ENCODE data around the gene TMPRSS6. TPM values are rescaled to one million over a fixed set of nuclear protein-coding genes. Genes with fewer than 3 reads are reported as not detected.

Gene TMPRSS6
- total and polyA plus RNA-seq, 4 donors: 0.09 to 1.0 (median 0.69) TPM

DNA sequence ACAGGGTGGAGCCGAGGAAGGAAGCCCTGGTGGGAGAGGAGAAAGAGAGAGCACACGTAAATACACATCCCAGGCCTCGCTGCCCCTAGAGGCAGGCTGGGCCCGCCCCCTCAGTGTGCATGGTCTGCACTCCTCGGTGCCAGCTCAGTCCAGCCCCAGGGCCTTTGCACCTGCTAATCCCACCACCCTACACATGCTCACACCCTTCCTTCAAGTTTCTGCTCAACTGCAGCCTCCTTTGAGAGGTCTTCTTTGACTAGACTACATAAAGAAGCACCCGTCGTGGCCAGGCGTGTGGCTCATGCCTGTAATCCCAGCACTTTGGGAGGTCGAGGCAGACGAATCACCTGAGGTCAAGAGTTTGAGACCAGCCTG is 34.7 kb upstream of the TMPRSS6 start:
- Histone ChIP-seq H3K4me3 (no peak overlapping the region), H3K4me1 (ENCODE audit: control insufficient read depth in 5 of 5, insufficient read depth in 5 of 5, low read length in 5 of 5) (peaks cover 0 to 3% (median 0%) of the 10 kb centered on the region in 5 donors), H3K27ac (ENCODE audit: low read depth in 1 of 2, low read length in 1 of 2) (no peak overlapping the region), H3K36me3 (ENCODE audit: control insufficient read depth in 4 of 4, insufficient read depth in 4 of 4, low read length in 4 of 4) (no peaks in the 10 kb centered on the region), H3K9ac (ENCODE audit: insufficient read depth in 1 of 2, low read length in 2 of 2) (no peak overlapping the region), H3K9me3 (ENCODE audit: control insufficient read depth in 4 of 4, insufficient read depth in 3 of 4, low read length in 3 of 4) (no peaks in the 10 kb centered on the region), H3K27me3 (ENCODE audit: control insufficient read depth in 3 of 3, insufficient read depth in 3 of 3, low read length in 2 of 3) (peaks cover 0 to 5% (median 0%) of the 10 kb centered on the region in 3 donors)
- TF ChIP-seq, protein P1, sequence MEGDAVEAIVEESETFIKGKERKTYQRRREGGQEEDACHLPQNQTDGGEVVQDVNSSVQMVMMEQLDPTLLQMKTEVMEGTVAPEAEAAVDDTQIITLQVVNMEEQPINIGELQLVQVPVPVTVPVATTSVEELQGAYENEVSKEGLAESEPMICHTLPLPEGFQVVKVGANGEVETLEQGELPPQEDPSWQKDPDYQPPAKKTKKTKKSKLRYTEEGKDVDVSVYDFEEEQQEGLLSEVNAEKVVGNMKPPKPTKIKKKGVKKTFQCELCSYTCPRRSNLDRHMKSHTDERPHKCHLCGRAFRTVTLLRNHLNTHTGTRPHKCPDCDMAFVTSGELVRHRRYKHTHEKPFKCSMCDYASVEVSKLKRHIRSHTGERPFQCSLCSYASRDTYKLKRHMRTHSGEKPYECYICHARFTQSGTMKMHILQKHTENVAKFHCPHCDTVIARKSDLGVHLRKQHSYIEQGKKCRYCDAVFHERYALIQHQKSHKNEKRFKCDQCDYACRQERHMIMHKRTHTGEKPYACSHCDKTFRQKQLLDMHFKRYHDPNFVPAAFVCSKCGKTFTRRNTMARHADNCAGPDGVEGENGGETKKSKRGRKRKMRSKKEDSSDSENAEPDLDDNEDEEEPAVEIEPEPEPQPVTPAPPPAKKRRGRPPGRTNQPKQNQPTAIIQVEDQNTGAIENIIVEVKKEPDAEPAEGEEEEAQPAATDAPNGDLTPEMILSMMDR (IDR thresholded peaks at IDR 0.05; ENCODE audit: control extremely low read depth, extremely low read depth): no peak
- WGBS, 2 donors: 87 to 88% methylated on average over 10 of the region's 10 CpGs
- DNase-seq: no peak
- no peak for ATAC-seq (ENCODE audit: insufficient read depth, low FRiP score)

DNA sequence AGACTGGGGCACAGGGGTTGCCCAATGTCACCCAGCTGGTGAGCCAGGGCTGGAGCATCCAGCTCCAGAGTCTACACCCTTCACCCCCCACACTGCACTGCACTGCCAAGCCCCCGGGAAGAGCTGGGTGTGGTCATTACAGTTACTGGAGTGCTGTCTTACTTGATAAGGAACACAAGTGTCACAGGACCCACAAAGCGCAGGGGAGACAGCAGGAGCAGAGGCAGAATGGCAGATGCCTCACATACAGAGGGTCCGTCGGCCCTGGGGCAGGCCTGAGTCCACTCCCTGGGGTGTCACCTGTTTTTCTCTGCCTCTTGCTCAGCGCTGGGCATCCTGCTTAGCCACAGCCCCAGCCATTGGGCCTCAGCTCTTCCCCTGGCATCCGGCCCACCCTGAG is 32.5 kb upstream of the TMPRSS6 start:
- no peak overlapping the region for H3K4me3 ChIP-seq
- no peak for ATAC-seq (ENCODE audit: insufficient read depth, low FRiP score)
- no peak for DNase-seq
- H3K9ac ChIP-seq (ENCODE audit: insufficient read depth in 1 of 2, low read length in 2 of 2): no peak overlapping the region
- H3K4me1 ChIP-seq (ENCODE audit: control insufficient read depth in 5 of 5, insufficient read depth in 5 of 5, low read length in 5 of 5): peaks cover 0 to 3% (median 0%) of the 10 kb centered on the region in 5 donors
- H3K27me3 ChIP-seq (ENCODE audit: control insufficient read depth in 3 of 3, insufficient read depth in 3 of 3, low read length in 2 of 3): peaks cover 0 to 5% (median 0%) of the 10 kb centered on the region in 3 donors
- TF ChIP-seq, protein P1 (IDR thresholded peaks at IDR 0.05; ENCODE audit: control extremely low read depth, extremely low read depth): no peak
- WGBS, 2 donors: 74 to 88% methylated on average over 6 of the region's 6 CpGs
- H3K36me3 ChIP-seq (ENCODE audit: control insufficient read depth in 4 of 4, insufficient read depth in 4 of 4, low read length in 4 of 4): no peaks in the 10 kb centered on the region
- no peaks in the 10 kb centered on the region for H3K9me3 ChIP-seq (ENCODE audit: control insufficient read depth in 4 of 4, insufficient read depth in 3 of 4, low read length in 3 of 4)
- no peak overlapping the region for H3K27ac ChIP-seq (ENCODE audit: low read depth in 1 of 2, low read length in 1 of 2)

DNA sequence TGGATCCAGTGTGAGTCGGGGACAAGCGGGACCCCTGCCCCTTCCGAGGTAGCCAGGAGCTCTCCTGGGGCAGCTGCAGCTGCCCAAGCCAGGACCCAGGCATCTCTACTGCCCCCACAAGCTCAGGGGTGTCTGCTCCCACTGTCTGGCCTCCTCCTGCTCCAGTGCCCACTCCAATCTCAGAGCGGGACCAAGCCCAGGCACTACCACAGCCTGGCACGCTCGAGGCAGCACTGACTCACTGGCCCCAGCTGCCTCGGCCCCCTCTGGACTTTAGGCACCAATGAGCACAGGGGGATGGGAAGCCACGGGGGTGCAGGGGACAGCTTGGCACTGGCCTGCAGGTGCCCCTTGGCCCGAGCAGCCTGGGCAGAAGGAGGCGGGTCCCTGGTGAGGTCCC is 32.0 kb upstream of the TMPRSS6 start:
- 89 to 92% methylated on average over 10 of the region's 10 CpGs for WGBS, 2 donors
- no peak for ATAC-seq (ENCODE audit: insufficient read depth, low FRiP score)
- DNase-seq: no peak
- TF ChIP-seq, protein P1 (IDR thresholded peaks at IDR 0.05; ENCODE audit: control extremely low read depth, extremely low read depth): no peak
- H3K4me1 ChIP-seq (ENCODE audit: control insufficient read depth in 5 of 5, insufficient read depth in 5 of 5, low read length in 5 of 5): peaks cover 0 to 3% (median 0%) of the 10 kb centered on the region in 5 donors
- H3K9me3 ChIP-seq (ENCODE audit: control insufficient read depth in 4 of 4, insufficient read depth in 3 of 4, low read length in 3 of 4): no peaks in the 10 kb centered on the region
- no peak overlapping the region for H3K9ac ChIP-seq (ENCODE audit: insufficient read depth in 1 of 2, low read length in 2 of 2)
- no peak overlapping the region for H3K4me3 ChIP-seq
- H3K27ac ChIP-seq (ENCODE audit: low read depth in 1 of 2, low read length in 1 of 2): no peak overlapping the region
- H3K36me3 ChIP-seq (ENCODE audit: control insufficient read depth in 4 of 4, insufficient read depth in 4 of 4, low read length in 4 of 4): no peaks in the 10 kb centered on the region
- peaks cover 0 to 4% (median 0%) of the 10 kb centered on the region in 3 donors for H3K27me3 ChIP-seq (ENCODE audit: control insufficient read depth in 3 of 3, insufficient read depth in 3 of 3, low read length in 2 of 3)

DNA sequence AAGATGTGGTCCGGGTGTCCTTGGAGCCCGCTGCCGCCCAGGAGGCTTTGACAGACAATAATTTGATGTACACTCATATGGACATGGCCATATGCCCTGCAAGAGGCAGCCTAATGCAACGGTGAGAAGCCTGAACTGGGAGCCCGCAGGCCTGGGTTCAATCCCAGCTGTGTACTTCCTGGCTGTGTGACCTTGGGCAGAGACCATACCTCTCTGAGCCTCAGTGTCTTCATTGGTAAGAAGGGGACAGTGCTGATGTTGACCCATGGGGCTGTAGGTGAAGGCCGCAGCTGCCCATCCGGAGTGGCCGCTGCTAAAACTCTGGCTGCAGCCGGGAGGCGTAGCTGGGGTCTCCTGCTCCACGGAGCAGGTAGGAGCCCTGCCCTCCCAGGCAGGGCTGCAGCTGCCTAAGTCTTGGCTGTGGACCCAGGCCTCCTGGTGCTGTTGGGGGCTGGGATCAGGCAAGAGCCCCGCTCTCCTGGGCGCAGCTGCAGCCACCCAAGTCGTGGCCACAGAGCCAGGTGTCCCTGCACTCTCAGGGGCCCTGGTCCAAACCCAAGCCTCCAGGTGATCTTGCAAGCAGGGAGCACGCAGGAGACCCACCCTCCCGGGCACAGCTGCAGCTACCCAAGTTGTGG is 31.3 kb upstream of the TMPRSS6 start:
- TF ChIP-seq, protein P1 (IDR thresholded peaks at IDR 0.05; ENCODE audit: control extremely low read depth, extremely low read depth): no peak
- no peak overlapping the region for H3K27ac ChIP-seq (ENCODE audit: low read depth in 1 of 2, low read length in 1 of 2)
- H3K4me1 ChIP-seq (ENCODE audit: control insufficient read depth in 5 of 5, insufficient read depth in 5 of 5, low read length in 5 of 5): peaks cover 0 to 3% (median 0%) of the 10 kb centered on the region in 5 donors
- H3K36me3 ChIP-seq (ENCODE audit: control insufficient read depth in 4 of 4, insufficient read depth in 4 of 4, low read length in 4 of 4): no peaks in the 10 kb centered on the region
- H3K4me3 ChIP-seq: no peak overlapping the region
- H3K27me3 ChIP-seq (ENCODE audit: control insufficient read depth in 3 of 3, insufficient read depth in 3 of 3, low read length in 2 of 3): no peaks in the 10 kb centered on the region
- WGBS, 2 donors: 85 to 88% methylated on average over 16 of the region's 16 CpGs
- no peak for ATAC-seq (ENCODE audit: insufficient read depth, low FRiP score)
- no peaks in the 10 kb centered on the region for H3K9me3 ChIP-seq (ENCODE audit: control insufficient read depth in 4 of 4, insufficient read depth in 3 of 4, low read length in 3 of 4)
- H3K9ac ChIP-seq (ENCODE audit: insufficient read depth in 1 of 2, low read length in 2 of 2): no peak overlapping the region
- no peak for DNase-seq
